IPS DF 19.7 (cell line): ENCODE results near the gene C17orf107.

ENCODE experiments used
- DNase-seq: peaks from one replicate; pipeline ENCODE4 v3.0.0-alpha.2; 2013; ENCODE audit warnings: low read depth, low spot score

C17orf107 gene

DNA sequence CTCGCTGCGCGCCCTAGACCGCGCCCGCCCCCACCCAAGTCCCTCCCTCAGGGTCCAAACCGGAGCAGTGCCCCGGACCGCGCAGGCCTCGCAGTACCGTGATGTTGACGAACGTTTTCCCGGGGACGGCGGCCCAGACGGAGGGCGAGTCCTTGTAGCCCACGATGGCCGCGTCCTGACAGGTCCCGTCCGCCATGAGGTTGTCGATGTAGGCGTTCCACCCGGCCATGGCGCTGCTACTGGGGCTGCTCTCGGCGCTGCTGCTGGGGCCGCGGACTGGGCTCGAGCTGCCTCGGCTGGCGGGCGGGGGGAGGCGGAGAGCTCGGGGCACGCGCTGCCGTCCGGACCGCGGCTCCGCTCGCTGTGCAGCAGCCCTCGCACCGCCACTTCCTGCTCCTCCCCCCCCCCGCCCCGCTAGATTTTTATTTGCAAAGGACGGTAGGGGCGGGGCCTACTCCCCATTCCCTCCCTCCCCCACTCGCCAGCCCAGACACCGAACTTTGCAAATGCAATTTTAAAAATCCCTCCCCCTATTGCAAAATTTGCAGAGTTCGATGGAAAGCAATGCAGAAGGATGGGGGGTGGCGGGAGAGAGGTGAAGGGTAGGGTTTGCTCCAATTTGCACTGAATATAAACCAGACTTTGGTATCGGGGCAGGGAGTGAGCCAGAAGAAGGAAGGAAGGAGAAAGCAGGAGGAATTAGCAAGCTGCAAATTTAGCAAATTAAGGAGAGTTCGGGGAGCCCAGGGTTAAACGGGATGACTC is 49.0 kb downstream of the C17orf107 start, which contains the start of gene PFN1:
PFN1 (minus strand) TSS at position 365 of the 765 bp plus-strand sequence; CDS start at position 229, 136 bp downstream.
- DNase-seq: no peak

DNA sequence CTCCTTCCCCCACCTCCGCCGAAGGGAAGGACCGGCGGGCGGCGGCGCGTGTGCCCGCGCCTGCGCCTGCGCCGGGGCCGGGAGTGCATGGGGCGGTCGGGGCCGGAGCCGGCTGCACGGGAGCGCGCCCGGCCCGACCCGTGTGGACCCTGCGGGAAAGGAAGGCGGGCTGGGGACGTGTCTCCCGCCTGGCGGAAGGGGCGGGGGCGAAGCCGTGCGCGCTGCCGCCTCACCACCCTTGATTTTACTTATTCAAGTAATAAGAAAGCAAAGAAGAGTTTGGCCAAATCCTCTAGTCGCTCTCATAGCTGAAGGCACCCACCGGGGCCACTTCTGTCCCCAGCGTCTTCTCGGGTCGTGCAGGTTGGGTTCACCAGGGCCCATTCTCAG is 49.6 kb downstream of the C17orf107 start:
- DNase-seq: no peak

DNA sequence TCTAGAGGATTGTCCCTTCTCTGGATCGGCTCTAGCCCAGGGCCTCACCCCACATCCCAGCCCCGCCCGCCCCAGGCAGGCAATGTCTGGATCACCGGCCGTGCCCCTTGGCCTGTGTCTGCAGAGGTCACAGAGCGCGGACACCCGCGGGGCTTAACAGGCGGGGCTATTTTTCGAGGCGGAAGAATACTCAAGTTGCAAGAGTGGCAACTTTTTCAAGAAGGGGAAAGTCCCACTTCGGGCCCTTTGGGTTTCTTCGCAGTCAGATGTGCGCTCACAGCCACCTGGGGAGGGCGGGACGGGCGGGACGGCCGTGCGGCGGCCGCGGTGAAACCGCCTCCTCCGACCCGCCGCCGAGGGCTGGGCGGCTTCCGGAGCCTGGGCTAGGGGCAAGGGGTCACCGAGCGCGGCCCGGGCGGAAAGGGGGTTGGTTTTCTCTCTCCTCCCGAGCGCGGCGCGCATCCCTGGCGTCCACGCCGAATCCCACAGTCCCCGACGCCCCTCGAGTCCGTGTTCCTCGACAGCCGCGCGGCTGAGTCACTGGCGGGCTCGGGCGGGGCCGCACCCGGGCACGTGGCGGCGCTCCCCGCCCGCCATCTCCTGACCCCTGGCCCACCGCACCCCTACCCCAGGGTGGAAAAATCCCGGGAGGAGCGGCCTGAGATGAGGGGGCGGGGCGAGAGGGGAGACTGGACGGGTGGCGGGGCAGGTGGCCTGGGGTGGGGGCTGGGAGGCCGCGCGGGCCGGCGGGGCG is 50.2 kb downstream of the C17orf107 start:
- DNase-seq: no peak

DNA sequence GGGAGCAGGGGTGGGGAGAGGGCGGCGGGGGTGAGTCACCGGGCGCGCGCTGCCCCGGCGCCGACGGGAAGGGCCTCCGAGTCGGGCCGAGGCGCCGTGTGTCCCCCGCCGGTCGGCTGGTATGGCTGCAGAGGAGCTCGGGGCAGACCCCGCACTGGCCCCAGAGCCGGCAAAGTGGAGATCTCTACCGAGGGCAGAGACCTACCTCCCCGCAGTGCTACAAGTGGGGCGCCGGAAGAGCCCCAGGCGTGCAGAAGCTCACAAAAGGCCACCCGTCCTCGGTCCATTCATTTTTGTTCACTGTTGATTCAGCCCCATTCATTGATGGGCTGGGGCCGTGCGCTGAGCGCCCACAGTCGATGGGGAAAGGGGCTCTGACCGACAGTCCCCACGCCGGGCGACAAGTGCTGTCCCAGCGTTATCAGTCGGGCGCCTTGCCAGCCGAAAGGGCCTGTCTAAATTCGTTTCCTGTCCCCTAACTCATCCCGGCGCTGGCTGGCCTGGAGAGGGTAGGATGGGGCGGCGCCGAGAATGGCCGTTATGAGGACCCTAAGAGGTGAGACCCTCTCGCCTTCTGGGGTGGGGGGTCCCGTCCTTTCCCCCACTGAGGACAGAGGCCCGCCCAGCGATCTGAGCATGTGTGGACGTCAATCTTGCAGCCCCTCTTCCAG is 50.9 kb downstream of the C17orf107 start:
- no peak for DNase-seq

DNA sequence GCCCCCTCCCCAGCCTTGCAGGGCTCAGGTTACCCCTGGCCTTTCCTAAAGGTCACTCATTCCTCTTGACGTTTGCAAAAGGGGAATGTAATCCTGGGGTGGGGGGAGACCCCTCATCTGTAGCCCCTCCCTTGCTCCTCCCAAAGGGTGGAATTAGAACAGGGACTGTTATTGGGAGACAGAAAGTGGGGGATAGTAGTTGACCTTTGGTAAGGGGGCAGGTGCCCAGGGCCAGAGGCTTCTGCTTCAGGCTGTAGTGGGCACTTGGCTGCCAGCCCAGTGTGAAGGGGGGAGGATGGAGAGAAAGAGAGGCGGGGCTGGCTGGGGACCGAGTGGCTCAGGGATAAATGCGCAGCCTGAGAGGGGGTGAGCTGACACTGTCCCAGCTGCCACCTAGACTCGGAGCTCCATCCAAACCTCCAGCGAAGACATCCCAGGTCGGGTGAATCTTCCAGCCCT is 51.4 kb downstream of the C17orf107 start, which contains the start of gene ENO3:
ENO3 (plus strand) TSS at position 374 of the 459 bp plus-strand sequence. CDS start 711 bp downstream, outside the sequence.
- no peak for DNase-seq

DNA sequence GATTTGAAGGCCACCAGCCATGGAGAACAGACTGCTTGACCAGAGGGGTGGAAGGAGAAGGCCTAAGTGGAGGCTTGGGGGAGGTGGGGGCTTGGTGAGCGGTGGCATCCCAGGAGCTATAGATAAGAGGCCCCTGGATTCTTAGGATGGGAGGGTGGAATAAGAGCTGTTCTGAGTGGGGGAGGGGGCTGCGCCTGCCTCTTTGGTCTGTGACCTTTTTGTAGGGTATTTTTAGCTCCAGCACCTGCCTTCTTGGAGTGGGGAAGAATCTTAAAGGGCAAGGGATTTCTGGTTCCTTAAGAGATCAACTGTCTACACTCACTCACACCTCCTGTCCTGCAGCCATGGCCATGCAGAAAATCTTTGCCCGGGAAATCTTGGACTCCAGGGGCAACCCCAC is 52.1 kb downstream of the C17orf107 start:
- DNase-seq: no peak
